Measurements from ENCODE around the gene CMTR1.

The CMTR1 gene

DNA sequence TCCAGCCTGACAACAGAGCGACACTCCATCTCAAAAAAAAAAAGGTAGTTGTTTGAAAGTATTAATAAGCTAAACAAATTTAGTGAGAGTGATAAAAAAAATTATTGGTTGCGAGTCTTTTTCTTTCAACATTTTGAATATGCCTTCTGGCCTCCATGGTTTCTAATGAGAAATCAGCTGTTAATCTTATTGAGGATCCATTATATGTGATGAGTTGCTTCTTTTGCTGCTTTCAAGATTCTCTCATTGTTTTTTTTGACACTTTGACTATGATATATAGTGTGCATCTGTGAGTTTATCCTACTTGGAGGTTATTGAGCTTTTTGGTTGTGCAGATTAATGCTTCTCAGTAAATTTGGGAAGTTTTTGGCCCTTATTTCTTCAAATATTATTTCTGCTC lies 15.6 kb upstream of the CMTR1 start:
- no peak overlapping the region for H3K4me3 ChIP-seq (replicated peaks; ENCODE audit: low read depth, low read length)
- no peak for DNase-seq (ENCODE audit: low read depth)
- TF ChIP-seq, protein P1, sequence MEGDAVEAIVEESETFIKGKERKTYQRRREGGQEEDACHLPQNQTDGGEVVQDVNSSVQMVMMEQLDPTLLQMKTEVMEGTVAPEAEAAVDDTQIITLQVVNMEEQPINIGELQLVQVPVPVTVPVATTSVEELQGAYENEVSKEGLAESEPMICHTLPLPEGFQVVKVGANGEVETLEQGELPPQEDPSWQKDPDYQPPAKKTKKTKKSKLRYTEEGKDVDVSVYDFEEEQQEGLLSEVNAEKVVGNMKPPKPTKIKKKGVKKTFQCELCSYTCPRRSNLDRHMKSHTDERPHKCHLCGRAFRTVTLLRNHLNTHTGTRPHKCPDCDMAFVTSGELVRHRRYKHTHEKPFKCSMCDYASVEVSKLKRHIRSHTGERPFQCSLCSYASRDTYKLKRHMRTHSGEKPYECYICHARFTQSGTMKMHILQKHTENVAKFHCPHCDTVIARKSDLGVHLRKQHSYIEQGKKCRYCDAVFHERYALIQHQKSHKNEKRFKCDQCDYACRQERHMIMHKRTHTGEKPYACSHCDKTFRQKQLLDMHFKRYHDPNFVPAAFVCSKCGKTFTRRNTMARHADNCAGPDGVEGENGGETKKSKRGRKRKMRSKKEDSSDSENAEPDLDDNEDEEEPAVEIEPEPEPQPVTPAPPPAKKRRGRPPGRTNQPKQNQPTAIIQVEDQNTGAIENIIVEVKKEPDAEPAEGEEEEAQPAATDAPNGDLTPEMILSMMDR (IDR thresholded peaks at IDR 0.05; ENCODE audit: low read length, missing control alignments): no peak

DNA sequence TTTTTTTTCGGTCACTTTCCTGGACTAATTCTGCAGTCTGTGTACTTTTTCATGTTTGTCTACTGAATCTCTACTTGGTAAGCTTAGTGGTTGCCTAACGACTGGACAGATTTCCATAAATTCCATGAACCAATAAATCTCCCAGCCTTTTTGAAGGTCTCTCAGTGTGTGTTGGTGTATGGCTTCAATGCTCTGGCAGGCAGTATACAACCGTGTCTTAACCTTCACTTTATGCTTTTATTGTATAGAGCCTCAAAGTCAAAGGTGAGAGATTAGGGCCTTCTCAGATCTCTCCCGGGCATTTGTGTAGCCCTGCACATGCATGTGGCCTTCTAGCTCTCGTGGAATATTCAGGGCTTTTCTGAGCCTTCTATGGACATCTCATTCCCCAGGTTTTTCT lies 14.3 kb upstream of the CMTR1 start:
- H3K4me3 ChIP-seq (replicated peaks; ENCODE audit: low read depth, low read length): no peak overlapping the region
- no peak for DNase-seq (ENCODE audit: low read depth)
- TF ChIP-seq, protein P1 (IDR thresholded peaks at IDR 0.05; ENCODE audit: low read length, missing control alignments): no peak

DNA sequence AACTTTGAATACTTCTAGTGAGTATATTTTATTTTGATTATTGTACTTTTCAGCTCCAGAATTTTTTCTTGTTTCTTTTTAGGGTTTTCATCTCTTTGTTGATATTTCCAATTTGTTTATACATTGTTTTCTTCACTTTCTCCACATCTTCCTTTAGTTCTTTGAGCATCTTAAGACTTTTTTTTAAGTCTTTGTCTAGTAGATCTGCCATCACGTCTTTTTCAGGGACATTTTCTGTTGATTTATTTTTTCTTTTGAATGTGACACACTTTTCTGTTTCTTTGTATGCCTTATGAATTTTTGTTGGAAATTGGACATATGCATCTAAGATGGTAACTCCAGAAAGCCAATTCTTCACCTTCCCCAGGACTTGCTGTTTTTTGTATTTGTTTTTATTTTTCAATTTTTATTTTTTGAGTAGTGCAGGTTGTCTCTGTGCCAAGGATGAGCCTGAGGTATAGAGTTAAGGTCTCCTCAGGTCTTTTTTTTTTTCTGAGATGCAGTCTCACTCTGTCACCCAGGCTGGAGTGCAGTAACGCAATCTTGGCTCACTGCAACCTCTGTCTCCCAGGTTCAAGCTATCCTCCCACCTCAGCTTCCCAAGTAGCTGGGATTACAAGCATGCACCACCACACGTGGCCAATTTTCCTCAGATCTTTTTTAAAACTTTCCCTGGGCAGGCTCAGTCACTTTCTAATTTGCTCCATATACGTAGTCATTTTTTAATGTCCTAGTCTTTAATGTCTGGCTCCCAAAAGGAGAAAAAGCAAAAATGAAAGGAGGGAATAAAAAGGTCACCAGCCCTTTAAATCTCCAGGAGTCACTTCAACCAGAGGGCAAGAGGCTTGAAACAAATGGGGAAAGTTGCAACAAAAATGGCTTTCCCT lies 6.7 kb upstream of the CMTR1 start:
- TF ChIP-seq, protein P1 (IDR thresholded peaks at IDR 0.05; ENCODE audit: low read length, missing control alignments): no peak
- H3K4me3 ChIP-seq (replicated peaks; ENCODE audit: low read depth, low read length): no peak overlapping the region
- DNase-seq (ENCODE audit: low read depth): no peak

DNA sequence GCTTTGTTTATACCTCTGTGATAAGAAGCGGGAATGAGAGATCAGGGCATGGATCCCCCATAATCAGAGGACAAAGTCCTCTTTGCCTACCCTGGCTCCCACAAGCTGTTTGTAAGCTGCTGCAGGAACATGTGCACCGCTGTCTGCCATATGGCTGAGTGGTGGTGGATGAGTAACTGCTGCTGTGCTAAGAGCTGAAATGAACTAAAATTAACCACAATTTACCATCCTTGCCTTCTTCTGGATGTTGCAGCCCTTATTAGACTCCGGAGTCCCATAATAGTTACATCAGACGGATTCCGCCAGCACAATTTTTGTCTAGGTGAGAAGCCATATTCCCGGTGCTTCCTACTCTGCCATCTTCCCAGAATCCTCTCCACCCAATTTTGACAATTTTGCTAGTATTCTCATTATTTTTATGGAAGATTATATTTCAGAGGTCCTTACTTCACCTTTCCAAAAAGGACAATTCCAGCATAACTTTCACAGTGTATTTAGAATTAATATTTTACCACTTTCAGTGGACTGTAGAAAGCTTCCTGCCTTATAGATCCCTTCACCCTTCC lies 6.0 kb upstream of the CMTR1 start:
- DNase-seq (ENCODE audit: low read depth): no peak
- no peak overlapping the region for H3K4me3 ChIP-seq (replicated peaks; ENCODE audit: low read depth, low read length)
- TF ChIP-seq, protein P1 (IDR thresholded peaks at IDR 0.05; ENCODE audit: low read length, missing control alignments): no peak

DNA sequence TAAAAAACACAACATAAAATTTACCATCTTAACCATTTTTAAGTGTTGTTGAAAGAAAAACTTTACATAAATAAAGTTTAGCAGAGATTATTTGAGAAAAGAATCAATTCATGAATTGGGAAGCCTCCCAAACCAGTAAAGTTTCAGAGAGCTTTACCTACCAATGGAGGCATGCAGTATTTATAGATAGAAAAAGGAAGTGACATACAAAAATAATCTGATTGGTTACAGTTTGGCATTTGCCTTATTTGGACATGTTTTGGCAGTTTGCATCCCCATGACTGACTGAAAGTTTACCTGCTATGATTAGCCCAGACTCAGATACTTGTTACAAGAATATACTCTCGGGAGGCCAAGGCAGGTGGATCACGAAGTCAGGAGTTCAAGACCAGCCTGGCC lies 3.7 kb upstream of the CMTR1 start:
- DNase-seq (ENCODE audit: low read depth): no peak
- H3K4me3 ChIP-seq (replicated peaks; ENCODE audit: low read depth, low read length): no peak overlapping the region
- TF ChIP-seq, protein P1 (IDR thresholded peaks at IDR 0.05; ENCODE audit: low read length, missing control alignments): no peak

DNA sequence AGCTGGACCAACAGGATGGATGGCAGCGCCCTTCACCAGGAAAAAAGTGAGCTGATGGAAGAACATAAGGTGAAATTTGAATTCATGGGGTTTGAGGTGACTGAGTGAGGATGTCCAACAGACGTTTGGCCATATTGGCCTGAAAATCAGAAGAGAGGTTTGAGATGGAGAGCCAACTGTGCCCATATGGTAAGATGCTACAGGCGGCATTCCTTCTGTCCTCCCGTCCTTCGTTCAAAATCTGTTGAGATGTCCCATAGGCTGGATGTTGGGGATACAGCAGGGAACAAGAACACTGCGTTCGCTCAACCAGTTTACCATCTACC lies 468 bp upstream of the CMTR1 start:
- TF ChIP-seq, protein P1 (IDR thresholded peaks at IDR 0.05; ENCODE audit: low read length, missing control alignments): no peak
- H3K4me3 ChIP-seq (replicated peaks; ENCODE audit: low read depth, low read length): peak overlapping the region; percentile 89
- no peak for DNase-seq (ENCODE audit: low read depth)
